Activated CD8-positive, alpha-beta memory T cell treated with anti-CD3 and anti-CD28 coated beads, Interleukin-2, amount 50 U/mL, for 1 hour (primary cell): Measurements from ENCODE around the gene GTF3C2.

Source experiments
- DNase-seq: peaks from one replicate; pipeline ENCODE4 v3.0.0-alpha.2; 2020; ENCODE audit errors: extremely low read depth

GTF3C2 gene

DNA sequence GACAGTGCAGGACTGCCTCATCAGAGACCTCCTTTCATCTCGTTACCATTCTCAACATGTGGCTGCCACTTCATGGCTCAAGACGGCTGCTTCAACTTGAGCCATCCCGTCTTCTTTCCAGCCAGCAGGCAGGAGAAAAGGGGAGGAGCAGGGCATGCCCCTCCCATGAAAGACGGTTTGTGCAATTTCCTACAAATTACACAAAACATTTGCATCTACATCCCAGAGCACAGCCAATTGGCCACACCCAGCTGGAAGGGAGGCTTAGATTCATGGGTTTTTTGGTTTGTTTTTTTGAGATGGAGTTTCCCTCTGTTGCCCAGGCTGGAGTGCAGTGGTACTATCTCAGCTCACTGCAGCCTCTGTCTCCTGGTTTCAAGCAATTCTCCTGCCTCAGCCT is 60.1 kb downstream of the GTF3C2 start:
- no peak for DNase-seq

GRCh38 chr2:27294928-27295327 is 61.6 kb downstream of the GTF3C2 start:
- no peak for DNase-seq

GRCh38 chr2:27291865-27292264 is 64.7 kb downstream of the GTF3C2 start:
- DNase-seq, result no peak

- no peak for DNase-seq
These were observed 66.0 kb downstream of the GTF3C2 start for GRCh38 chr2:27290549-27290948.

- DNase-seq, result no peak
These were observed 68.0 kb downstream of the GTF3C2 start for GRCh38 chr2:27288610-27289009.

DNA sequence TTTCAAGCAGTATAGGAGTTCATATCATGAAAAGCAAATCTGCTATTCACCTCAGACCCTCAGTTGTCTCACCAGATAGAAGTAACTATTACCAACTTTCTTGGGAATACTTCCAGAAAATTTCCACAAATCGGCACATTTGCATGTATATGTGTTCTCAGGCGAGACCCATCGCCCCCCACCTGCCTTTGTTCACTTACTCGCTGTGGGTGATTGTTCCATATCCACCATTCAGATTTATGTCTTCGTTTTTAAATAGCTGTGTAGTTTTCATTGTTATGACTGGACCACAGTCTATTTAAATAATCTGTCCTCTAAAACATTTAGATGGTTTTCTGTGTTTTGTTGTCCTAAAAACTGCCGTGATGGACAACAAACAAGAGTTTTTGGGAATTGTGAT is 71.1 kb downstream of the GTF3C2 start:
- DNase-seq, result no peak

- no peak for DNase-seq
These were observed 71.6 kb downstream of the GTF3C2 start for GRCh38 chr2:27284996-27285395.

GRCh38 chr2:27282892-27283291 is 73.7 kb downstream of the GTF3C2 start:
- DNase-seq, result no peak

DNA sequence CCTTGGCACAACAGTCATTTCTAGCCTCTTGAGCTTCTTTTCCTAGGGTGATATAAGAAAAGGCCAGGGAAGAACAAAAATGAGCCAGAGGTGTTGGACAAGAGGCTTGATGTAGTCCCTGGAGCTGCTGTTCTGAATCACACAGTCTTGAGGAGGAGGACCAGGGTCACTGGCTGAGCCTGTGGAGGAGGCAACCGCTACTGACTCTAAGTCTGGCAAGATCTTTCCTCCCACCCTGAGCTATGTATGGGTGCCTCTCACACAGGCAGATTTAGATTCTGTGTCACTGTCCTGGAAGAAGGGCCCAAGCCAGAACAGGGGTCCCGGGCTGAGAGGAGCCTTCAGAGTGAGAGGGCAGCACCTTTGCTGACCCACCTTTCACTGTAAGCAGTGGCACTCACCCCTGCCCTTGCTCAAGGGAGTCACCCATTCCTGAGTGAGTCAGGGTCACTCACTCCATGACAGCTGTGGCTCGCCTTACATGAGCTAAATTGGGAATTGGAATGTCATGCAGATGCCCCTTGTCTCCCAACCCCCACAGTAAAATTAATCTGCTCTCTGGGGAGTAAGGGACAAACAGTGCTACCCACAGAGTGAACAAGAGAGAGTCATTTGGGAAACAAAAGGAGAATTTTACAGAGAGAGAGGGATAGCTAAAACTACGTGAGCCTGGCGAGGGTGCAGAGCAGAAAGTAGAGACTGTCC is 74.6 kb downstream of the GTF3C2 start, which contains the start of gene TRIM54:
Gene TRIM54, plus strand, starts transcription at position 575 of the 705 bp plus-strand sequence. CDS start 303 bp downstream, outside the sequence.
- DNase-seq, result no peak

DNA sequence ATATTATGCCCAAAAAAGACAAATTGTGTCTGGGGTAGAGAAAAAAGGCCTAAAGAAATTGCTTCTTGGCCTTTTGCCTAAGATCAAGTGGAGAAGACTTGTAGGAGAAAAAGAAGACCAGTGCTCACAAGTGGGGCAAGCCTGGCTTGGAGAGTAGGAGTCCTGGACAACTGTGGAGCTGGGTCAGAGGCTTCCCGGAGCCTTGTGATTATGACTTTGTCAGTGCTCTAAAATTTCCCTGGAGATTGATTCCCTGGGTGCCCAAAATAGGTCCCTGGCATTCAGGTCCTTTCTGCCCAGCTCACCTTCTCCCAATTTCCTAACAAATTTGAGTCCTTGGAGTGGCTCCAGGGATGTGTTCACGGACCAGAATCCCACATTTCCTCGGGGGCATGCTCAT is 75.1 kb downstream of the GTF3C2 start:
- no peak for DNase-seq

GRCh38 chr2:27280826-27281225 is 75.7 kb downstream of the GTF3C2 start:
- no peak for DNase-seq

GRCh38 chr2:27278010-27278409 is 78.6 kb downstream of the GTF3C2 start:
- DNase-seq, result no peak
